ENCODE results near the gene ERI2. TPM values are rescaled to one million over a fixed set of nuclear protein-coding genes. Genes with fewer than 3 reads are reported as not detected.

Gene ERI2
- total and polyA plus RNA-seq, 2 of the 13 experiments (the other 11 are each of a cell fraction or from before 2014, with no cell fraction given), result 17.4 to 41.3 TPM

DNA sequence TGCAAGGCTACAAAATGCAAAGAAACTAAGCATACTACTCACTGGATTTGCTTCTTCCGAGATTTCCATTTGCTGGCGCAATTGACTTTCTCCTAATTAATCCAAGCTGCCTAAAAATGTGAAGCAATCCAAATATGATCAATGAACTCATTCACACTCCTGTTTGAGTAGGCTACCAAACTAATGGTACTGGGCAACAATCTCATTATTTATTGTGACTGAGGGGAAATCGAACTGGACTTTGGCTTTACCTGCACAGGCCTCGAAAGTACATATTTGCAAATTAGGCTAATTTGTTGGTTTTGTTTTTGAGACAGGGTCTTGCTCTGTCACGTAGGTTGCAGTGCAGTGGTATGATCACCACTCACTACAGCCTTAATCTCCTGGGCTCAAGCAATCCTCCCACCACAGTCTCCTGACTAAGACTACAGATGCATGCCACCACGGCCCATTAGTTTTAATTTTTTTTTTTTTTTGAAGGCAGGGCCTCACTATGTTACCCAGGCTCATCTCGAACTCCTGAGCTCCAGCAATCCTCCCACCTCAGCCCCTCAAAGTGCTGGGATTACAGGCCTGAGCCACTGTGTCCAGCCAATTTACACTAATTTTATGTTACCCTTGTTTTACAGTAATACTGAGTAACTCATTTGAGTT is 2.6 kb downstream of the ERI2 start (continued):
- TF ChIP-seq, protein P1, sequence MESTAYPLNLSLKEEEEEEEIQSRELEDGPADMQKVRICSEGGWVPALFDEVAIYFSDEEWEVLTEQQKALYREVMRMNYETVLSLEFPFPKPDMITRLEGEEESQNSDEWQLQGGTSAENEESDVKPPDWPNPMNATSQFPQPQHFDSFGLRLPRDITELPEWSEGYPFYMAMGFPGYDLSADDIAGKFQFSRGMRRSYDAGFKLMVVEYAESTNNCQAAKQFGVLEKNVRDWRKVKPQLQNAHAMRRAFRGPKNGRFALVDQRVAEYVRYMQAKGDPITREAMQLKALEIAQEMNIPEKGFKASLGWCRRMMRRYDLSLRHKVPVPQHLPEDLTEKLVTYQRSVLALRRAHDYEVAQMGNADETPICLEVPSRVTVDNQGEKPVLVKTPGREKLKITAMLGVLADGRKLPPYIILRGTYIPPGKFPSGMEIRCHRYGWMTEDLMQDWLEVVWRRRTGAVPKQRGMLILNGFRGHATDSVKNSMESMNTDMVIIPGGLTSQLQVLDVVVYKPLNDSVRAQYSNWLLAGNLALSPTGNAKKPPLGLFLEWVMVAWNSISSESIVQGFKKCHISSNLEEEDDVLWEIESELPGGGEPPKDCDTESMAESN (CRISPR knock-in tag; conservative IDR thresholded peaks at IDR 0.05), result peak; percentile 61; the same call in 1 of the 2 replicates
- TF ChIP-seq HNRNPLL (IDR thresholded peaks at IDR 0.05; ENCODE audit: low read depth, low read length, poor library complexity, severe bottlenecking) (no peak), ZNF563 (CRISPR knock-in tag; IDR thresholded peaks at IDR 0.05) (no peak), SP140L (CRISPR knock-in tag; IDR thresholded peaks at IDR 0.05; ENCODE audit: borderline replicate concordance) (peak; percentile 69; the same call in 1 of the 2 replicates), ZZZ3 (CRISPR knock-in tag; IDR thresholded peaks at IDR 0.05; ENCODE audit: borderline replicate concordance) (0 out of 2 replicates have a peak, but pooled peaks have one; percentile 27), PHF21A (CRISPR knock-in tag; IDR thresholded peaks at IDR 0.05) (peak; percentile 90), TEAD2 (CRISPR knock-in tag; IDR thresholded peaks at IDR 0.05) (no peak), ZNF550 (CRISPR knock-in tag; IDR thresholded peaks at IDR 0.05; ENCODE audit: borderline replicate concordance) (no peak), SIN3A (IDR thresholded peaks at IDR 0.05; ENCODE audit: borderline replicate concordance, low read depth, low read length) (no peak), ZNF775 (CRISPR knock-in tag; IDR thresholded peaks at IDR 0.05; ENCODE audit: borderline replicate concordance) (no peak), GLI4 (CRISPR knock-in tag; IDR thresholded peaks at IDR 0.05; ENCODE audit: borderline replicate concordance) (0 out of 2 replicates have a peak, but pooled peaks have one; percentile 35), ZNF737 (CRISPR knock-in tag; IDR thresholded peaks at IDR 0.05; ENCODE audit: borderline replicate concordance) (no peak), ZNF121 (CRISPR knock-in tag; IDR thresholded peaks at IDR 0.05) (no peak)
- TF ChIP-seq, protein P2, sequence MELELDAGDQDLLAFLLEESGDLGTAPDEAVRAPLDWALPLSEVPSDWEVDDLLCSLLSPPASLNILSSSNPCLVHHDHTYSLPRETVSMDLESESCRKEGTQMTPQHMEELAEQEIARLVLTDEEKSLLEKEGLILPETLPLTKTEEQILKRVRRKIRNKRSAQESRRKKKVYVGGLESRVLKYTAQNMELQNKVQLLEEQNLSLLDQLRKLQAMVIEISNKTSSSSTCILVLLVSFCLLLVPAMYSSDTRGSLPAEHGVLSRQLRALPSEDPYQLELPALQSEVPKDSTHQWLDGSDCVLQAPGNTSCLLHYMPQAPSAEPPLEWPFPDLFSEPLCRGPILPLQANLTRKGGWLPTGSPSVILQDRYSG (CRISPR knock-in tag; IDR thresholded peaks at IDR 0.05), result no peak
- TF ChIP-seq, protein P3, sequence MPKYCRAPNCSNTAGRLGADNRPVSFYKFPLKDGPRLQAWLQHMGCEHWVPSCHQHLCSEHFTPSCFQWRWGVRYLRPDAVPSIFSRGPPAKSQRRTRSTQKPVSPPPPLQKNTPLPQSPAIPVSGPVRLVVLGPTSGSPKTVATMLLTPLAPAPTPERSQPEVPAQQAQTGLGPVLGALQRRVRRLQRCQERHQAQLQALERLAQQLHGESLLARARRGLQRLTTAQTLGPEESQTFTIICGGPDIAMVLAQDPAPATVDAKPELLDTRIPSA (CRISPR knock-in tag; IDR thresholded peaks at IDR 0.05; ENCODE audit: borderline replicate concordance), result peak; percentile 36; the same call in 1 of the 2 replicates
- TF ChIP-seq, protein P4, sequence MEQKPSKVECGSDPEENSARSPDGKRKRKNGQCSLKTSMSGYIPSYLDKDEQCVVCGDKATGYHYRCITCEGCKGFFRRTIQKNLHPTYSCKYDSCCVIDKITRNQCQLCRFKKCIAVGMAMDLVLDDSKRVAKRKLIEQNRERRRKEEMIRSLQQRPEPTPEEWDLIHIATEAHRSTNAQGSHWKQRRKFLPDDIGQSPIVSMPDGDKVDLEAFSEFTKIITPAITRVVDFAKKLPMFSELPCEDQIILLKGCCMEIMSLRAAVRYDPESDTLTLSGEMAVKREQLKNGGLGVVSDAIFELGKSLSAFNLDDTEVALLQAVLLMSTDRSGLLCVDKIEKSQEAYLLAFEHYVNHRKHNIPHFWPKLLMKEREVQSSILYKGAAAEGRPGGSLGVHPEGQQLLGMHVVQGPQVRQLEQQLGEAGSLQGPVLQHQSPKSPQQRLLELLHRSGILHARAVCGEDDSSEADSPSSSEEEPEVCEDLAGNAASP (CRISPR knock-in tag; IDR thresholded peaks at IDR 0.05; ENCODE audit: borderline replicate concordance), result no peak
- TF ChIP-seq, protein P5, sequence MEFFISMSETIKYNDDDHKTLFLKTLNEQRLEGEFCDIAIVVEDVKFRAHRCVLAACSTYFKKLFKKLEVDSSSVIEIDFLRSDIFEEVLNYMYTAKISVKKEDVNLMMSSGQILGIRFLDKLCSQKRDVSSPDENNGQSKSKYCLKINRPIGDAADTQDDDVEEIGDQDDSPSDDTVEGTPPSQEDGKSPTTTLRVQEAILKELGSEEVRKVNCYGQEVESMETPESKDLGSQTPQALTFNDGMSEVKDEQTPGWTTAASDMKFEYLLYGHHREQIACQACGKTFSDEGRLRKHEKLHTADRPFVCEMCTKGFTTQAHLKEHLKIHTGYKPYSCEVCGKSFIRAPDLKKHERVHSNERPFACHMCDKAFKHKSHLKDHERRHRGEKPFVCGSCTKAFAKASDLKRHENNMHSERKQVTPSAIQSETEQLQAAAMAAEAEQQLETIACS (CRISPR knock-in tag; IDR thresholded peaks at IDR 0.05), result no peak
- TF ChIP-seq, protein P6, sequence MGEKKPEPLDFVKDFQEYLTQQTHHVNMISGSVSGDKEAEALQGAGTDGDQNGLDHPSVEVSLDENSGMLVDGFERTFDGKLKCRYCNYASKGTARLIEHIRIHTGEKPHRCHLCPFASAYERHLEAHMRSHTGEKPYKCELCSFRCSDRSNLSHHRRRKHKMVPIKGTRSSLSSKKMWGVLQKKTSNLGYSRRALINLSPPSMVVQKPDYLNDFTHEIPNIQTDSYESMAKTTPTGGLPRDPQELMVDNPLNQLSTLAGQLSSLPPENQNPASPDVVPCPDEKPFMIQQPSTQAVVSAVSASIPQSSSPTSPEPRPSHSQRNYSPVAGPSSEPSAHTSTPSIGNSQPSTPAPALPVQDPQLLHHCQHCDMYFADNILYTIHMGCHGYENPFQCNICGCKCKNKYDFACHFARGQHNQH (CRISPR knock-in tag; IDR thresholded peaks at IDR 0.05), result peak; percentile 58
- TF ChIP-seq, protein P7, sequence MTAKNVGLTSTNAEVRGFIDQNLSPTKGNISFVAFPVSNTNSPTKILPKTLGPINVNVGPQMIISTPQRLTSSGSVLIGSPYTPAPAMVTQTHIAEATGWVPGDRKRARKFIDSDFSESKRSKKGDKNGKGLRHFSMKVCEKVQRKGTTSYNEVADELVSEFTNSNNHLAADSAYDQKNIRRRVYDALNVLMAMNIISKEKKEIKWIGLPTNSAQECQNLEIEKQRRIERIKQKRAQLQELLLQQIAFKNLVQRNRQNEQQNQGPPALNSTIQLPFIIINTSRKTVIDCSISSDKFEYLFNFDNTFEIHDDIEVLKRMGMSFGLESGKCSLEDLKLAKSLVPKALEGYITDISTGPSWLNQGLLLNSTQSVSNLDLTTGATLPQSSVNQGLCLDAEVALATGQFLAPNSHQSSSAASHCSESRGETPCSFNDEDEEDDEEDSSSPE (CRISPR knock-in tag; IDR thresholded peaks at IDR 0.05), result no peak

Data from HepG2 (cell line).